Activated naive CD8-positive, alpha-beta T cell treated with anti-CD3 and anti-CD28 coated beads, Interleukin-2, amount 50 U/mL, for 24 hours (primary cell): Measurements from ENCODE around the gene SLC39A9.
A peak's percentile ranks its signal among the peaks of the same experiment; 100 is the strongest.

ENCODE experiments used
- ATAC-seq: fragments of 150-1000 bp; cut with Tn5 transposase; one replicate; pipeline ENCODE4 v1.10.0; 2021
- DNase-seq: peaks from one replicate; pipeline ENCODE4 v3.0.0; 2021
- H3K27ac Mint-ChIP-seq: one replicate; pipeline ENCODE4 v1.8.0; 2021; ENCODE audit warnings: mild to moderate bottlenecking, mixed read lengths
- H3K27me3 Mint-ChIP-seq: one replicate; pipeline ENCODE4 v1.8.0; 2021; ENCODE audit warnings: mixed read lengths
- H3K36me3 Mint-ChIP-seq: one replicate; pipeline ENCODE4 v1.8.0; 2021; ENCODE audit warnings: low read depth, mixed read lengths
- H3K4me1 Mint-ChIP-seq: one replicate; pipeline ENCODE4 v1.8.0; 2021; ENCODE audit warnings: mixed read lengths
- H3K4me3 Mint-ChIP-seq: one replicate; pipeline ENCODE4 v1.8.0; 2021; ENCODE audit warnings: mild to moderate bottlenecking, moderate library complexity, mixed read lengths
- H3K9me3 Mint-ChIP-seq: one replicate; pipeline ENCODE4 v1.8.0; 2021; ENCODE audit warnings: mixed read lengths

The SLC39A9 gene

GRCh38 chr14:69504775-69505174 lies 106.3 kb downstream of the SLC39A9 start:
- H3K27me3 Mint-ChIP-seq, result no peaks in the 10 kb centered on the region
- no peak overlapping the region for H3K4me3 Mint-ChIP-seq
- no peak overlapping the region for H3K27ac Mint-ChIP-seq
- H3K36me3 Mint-ChIP-seq, result no peaks in the 10 kb centered on the region
- no peak for DNase-seq
- no peaks in the 10 kb centered on the region for H3K9me3 Mint-ChIP-seq
- ATAC-seq, result no peak
- no peaks in the 10 kb centered on the region for H3K4me1 Mint-ChIP-seq

GRCh38 chr14:69505338-69506240 lies 107.1 kb downstream of the SLC39A9 start:
- H3K36me3 Mint-ChIP-seq, result no peaks in the 10 kb centered on the region
- peak; percentile 33 for ATAC-seq
- no peak overlapping the region for H3K4me3 Mint-ChIP-seq
- H3K4me1 Mint-ChIP-seq, result no peaks in the 10 kb centered on the region
- DNase-seq, result no peak
- H3K9me3 Mint-ChIP-seq, result no peaks in the 10 kb centered on the region
- H3K27ac Mint-ChIP-seq, result no peak overlapping the region
- no peaks in the 10 kb centered on the region for H3K27me3 Mint-ChIP-seq

GRCh38 chr14:69506241-69506595 lies 107.7 kb downstream of the SLC39A9 start:
- no peaks in the 10 kb centered on the region for H3K36me3 Mint-ChIP-seq
- no peaks in the 10 kb centered on the region for H3K27me3 Mint-ChIP-seq
- no peak overlapping the region for H3K4me3 Mint-ChIP-seq
- DNase-seq (no peak), ATAC-seq (no peak)
- H3K9me3 Mint-ChIP-seq, result no peaks in the 10 kb centered on the region
- no peak overlapping the region for H3K27ac Mint-ChIP-seq
- no peaks in the 10 kb centered on the region for H3K4me1 Mint-ChIP-seq
